CD4-positive, alpha-beta T cell treated with Interleukin-15 for 4 hours (primary cell): ENCODE data around the gene ENO1.

Experiments
- DNase-seq: peaks from one replicate; pipeline ENCODE4 v3.0.0-alpha.2; 2020; ENCODE audit warnings: low spot score

ENO1 gene

GRCh38 chr1:8813016-8813763 is 65.3 kb downstream of the ENO1 start:
- DNase-seq, result no peak

GRCh38 chr1:8812081-8812480 is 66.4 kb downstream of the ENO1 start:
- no peak for DNase-seq
